ENCODE measurements around the gene RWDD3. TPM values are rescaled to one million over a fixed set of nuclear protein-coding genes. Genes with fewer than 3 reads are reported as not detected.

RWDD3 gene
- total and polyA plus RNA-seq, 2 donors (not counting 1 experiment from before 2014, with no cell fraction given), result 19.9 to 21.9 TPM

DNA sequence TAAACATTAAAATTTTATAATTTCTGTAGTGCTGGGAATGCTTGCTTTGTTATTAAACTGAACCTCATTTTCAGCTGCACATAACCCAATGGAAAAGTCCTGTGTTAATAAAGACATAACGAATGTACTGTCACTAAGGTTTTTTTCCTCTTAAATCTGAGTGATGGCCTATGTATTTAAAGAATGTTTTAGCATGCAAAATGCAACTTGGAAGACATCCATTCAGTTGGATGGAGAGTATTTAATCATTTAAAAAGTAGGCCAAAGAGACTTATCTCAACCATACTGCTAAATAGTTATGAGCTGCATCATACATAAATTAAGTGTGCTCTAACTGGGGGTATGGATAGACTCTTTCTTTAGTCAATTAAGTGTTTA lies 48.5 kb downstream of the RWDD3 start:
- Histone ChIP-seq H2AFZ (ENCODE audit: insufficient read depth, low read depth, low read length, poor library complexity, severe bottlenecking) (no peak overlapping the region), H4K20me1 (ENCODE audit: control insufficient read depth, insufficient read depth, low read length, poor library complexity, severe bottlenecking) (no peaks in the 10 kb centered on the region), H3K27ac (ENCODE audit: low read length in 2 of 2) (no peak overlapping the region), H3K36me3 (replicated peaks in 1 of 2; ENCODE audit: control extremely low read depth in 1 of 2, control insufficient read depth in 1 of 2, extremely low read depth in 1 of 2, insufficient read depth in 2 of 2, low read length in 1 of 2) (no peaks in the 10 kb centered on the region), H3K79me2 (ENCODE audit: control insufficient read depth, insufficient read depth, low read length) (no peaks in the 10 kb centered on the region), H3K9me3 (ENCODE audit: control extremely low read depth in 1 of 3, control insufficient read depth in 2 of 3, insufficient read depth in 1 of 3, low read length in 2 of 3) (no peaks in the 10 kb centered on the region), H3K4me1 (ENCODE audit: control insufficient read depth in 2 of 2, insufficient read depth in 2 of 2, low read length in 2 of 2) (no peaks in the 10 kb centered on the region), H3K9ac (ENCODE audit: low read length) (no peak overlapping the region), H3K4me3 (ENCODE audit: control extremely low read depth in 1 of 5, extremely low read depth in 1 of 5, insufficient read depth in 1 of 5, low read depth in 2 of 5, low read length in 4 of 5) (no peak overlapping the region), H3K27me3 (replicated peaks in 1 of 4; ENCODE audit: control extremely low read depth in 1 of 4, control insufficient read depth in 3 of 4, insufficient read depth in 4 of 4, low read length in 3 of 4) (no peaks in the 10 kb centered on the region), H3K4me2 (replicated peaks; ENCODE audit: low read depth, low read length, poor library complexity, severe bottlenecking) (no peak overlapping the region)
- no peak for DNase-seq
- Mint-ChIP-seq H3K4me1 (no peaks in the 10 kb centered on the region), H3K27ac (no peak overlapping the region), H3K27me3 (peaks cover 9% of the 10 kb centered on the region), H3K4me3 (no peak overlapping the region), H3K9me3 (ENCODE audit: insufficient read depth) (no peaks in the 10 kb centered on the region)
- TF ChIP-seq, protein P1, sequence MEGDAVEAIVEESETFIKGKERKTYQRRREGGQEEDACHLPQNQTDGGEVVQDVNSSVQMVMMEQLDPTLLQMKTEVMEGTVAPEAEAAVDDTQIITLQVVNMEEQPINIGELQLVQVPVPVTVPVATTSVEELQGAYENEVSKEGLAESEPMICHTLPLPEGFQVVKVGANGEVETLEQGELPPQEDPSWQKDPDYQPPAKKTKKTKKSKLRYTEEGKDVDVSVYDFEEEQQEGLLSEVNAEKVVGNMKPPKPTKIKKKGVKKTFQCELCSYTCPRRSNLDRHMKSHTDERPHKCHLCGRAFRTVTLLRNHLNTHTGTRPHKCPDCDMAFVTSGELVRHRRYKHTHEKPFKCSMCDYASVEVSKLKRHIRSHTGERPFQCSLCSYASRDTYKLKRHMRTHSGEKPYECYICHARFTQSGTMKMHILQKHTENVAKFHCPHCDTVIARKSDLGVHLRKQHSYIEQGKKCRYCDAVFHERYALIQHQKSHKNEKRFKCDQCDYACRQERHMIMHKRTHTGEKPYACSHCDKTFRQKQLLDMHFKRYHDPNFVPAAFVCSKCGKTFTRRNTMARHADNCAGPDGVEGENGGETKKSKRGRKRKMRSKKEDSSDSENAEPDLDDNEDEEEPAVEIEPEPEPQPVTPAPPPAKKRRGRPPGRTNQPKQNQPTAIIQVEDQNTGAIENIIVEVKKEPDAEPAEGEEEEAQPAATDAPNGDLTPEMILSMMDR (IDR thresholded peaks at IDR 0.05), result no peak
- no peak for TF ChIP-seq EZH2 (IDR thresholded peaks at IDR 0.05; ENCODE audit: borderline replicate concordance, insufficient read depth, low read depth, low read length, poor library complexity, severe bottlenecking)
- POLR2A ChIA-PET, result no interaction called here
- no peak for ATAC-seq (ENCODE audit: low read depth)
- CTCF ChIA-PET, result no interaction called here
- no CpG with 5 or more reads among the region's 1 CpG for WGBS (ENCODE audit: insufficient coverage)
- intact Hi-C loops (cut with micrococcal nuclease), result no loop called here

DNA sequence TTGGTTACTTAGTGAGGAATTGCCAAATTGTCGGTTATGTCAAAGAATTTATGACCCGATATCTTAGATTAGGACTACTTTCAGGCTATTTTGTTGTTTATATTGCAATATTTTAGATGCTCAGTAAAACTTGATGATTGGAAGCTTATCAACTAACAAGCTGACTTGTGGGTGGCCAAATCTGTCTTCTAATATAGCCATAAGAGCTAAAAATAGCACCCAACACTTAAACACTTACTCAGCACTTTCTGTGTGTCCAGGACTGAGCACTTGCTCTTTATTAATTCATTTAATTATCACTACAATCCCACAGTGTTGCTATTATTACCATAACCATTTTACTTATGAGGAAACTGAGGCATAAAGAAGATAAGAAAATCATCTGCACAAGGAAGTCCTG lies 50.4 kb downstream of the RWDD3 start:
- H3K4me3 ChIP-seq (ENCODE audit: control extremely low read depth in 1 of 5, extremely low read depth in 1 of 5, insufficient read depth in 1 of 5, low read depth in 2 of 5, low read length in 4 of 5), result no peak overlapping the region
- peaks cover 7% of the 10 kb centered on the region for H3K27me3 Mint-ChIP-seq
- intact Hi-C loops (cut with micrococcal nuclease), result no loop called here
- H3K27ac ChIP-seq (ENCODE audit: low read length in 2 of 2), result no peak overlapping the region
- ATAC-seq (ENCODE audit: low read depth), result no peak
- H4K20me1 ChIP-seq (ENCODE audit: control insufficient read depth, insufficient read depth, low read length, poor library complexity, severe bottlenecking), result no peaks in the 10 kb centered on the region
- TF ChIP-seq, protein P1 (IDR thresholded peaks at IDR 0.05), result no peak
- no peak for TF ChIP-seq EZH2 (IDR thresholded peaks at IDR 0.05; ENCODE audit: borderline replicate concordance, insufficient read depth, low read depth, low read length, poor library complexity, severe bottlenecking)
- no peak overlapping the region for H3K27ac Mint-ChIP-seq
- H3K4me1 Mint-ChIP-seq, result no peaks in the 10 kb centered on the region
- DNase-seq, result no peak
- no peak overlapping the region for H3K4me3 Mint-ChIP-seq
- H3K4me1 ChIP-seq (ENCODE audit: control insufficient read depth in 2 of 2, insufficient read depth in 2 of 2, low read length in 2 of 2), result no peaks in the 10 kb centered on the region
- ChIA-PET CTCF (no interaction called here), POLR2A (no interaction called here)
- H3K36me3 ChIP-seq (replicated peaks in 1 of 2; ENCODE audit: control extremely low read depth in 1 of 2, control insufficient read depth in 1 of 2, extremely low read depth in 1 of 2, insufficient read depth in 2 of 2, low read length in 1 of 2), result no peaks in the 10 kb centered on the region
- H3K9ac ChIP-seq (ENCODE audit: low read length), result no peak overlapping the region
- no CpG with 5 or more reads among the region's 2 CpGs for WGBS (ENCODE audit: insufficient coverage)
- no peak overlapping the region for H2AFZ ChIP-seq (ENCODE audit: insufficient read depth, low read depth, low read length, poor library complexity, severe bottlenecking)
- H3K9me3 Mint-ChIP-seq (ENCODE audit: insufficient read depth), result no peaks in the 10 kb centered on the region
- H3K79me2 ChIP-seq (ENCODE audit: control insufficient read depth, insufficient read depth, low read length), result no peaks in the 10 kb centered on the region
- no peak overlapping the region for H3K4me2 ChIP-seq (replicated peaks; ENCODE audit: low read depth, low read length, poor library complexity, severe bottlenecking)
- no peaks in the 10 kb centered on the region for H3K9me3 ChIP-seq (ENCODE audit: control extremely low read depth in 1 of 3, control insufficient read depth in 2 of 3, insufficient read depth in 1 of 3, low read length in 2 of 3)
- H3K27me3 ChIP-seq (replicated peaks in 1 of 4; ENCODE audit: control extremely low read depth in 1 of 4, control insufficient read depth in 3 of 4, insufficient read depth in 4 of 4, low read length in 3 of 4), result no peaks in the 10 kb centered on the region

All from B cell (primary cell).